ENCODE measurements around the gene HTT-AS.

- TF ChIP-seq POLR2A (IDR thresholded peaks at IDR 0.05) (no peak), CTCF (IDR thresholded peaks at IDR 0.05) (no peak)
These were observed 2.5 kb downstream of the HTT-AS start for GRCh38 chr4:3071811-3072210.
